ENCODE results near the gene FSTL3. TPM values are rescaled to one million over a fixed set of nuclear protein-coding genes. Genes with fewer than 3 reads are reported as not detected.

FSTL3 gene
- total and polyA plus RNA-seq, 2 of the 13 experiments (the other 11 are each of a cell fraction or from before 2014, with no cell fraction given) = 13.5 to 15.6 TPM

- 0 out of 2 replicates have a peak, but pooled peaks have one; percentile 11 for TF ChIP-seq CREBL2 (CRISPR knock-in tag; IDR thresholded peaks at IDR 0.05; ENCODE audit: borderline replicate concordance)
- TF ChIP-seq ZNF597 (CRISPR knock-in tag; IDR thresholded peaks at IDR 0.05) = no peak
- TF ChIP-seq ZNF17 (CRISPR knock-in tag; IDR thresholded peaks at IDR 0.05) = no peak
- TF ChIP-seq NCOA5 (CRISPR knock-in tag; IDR thresholded peaks at IDR 0.05) = no peak
- TF ChIP-seq ATF6 (CRISPR knock-in tag; conservative IDR thresholded peaks at IDR 0.05) = 0 out of 2 replicates have a peak, but pooled peaks have one; percentile 32
- no peak for TF ChIP-seq ZNF577 (CRISPR knock-in tag; IDR thresholded peaks at IDR 0.05; ENCODE audit: borderline replicate concordance, low read depth)
- no peak for TF ChIP-seq ARID2 (CRISPR knock-in tag; IDR thresholded peaks at IDR 0.05; ENCODE audit: borderline replicate concordance)
- no peak for TF ChIP-seq ZBTB34 (CRISPR knock-in tag; IDR thresholded peaks at IDR 0.05)
- TF ChIP-seq KLF12 (CRISPR knock-in tag; IDR thresholded peaks at IDR 0.05; ENCODE audit: borderline replicate concordance) = peak; percentile 80
- no peak for TF ChIP-seq TRAFD1 (CRISPR knock-in tag; IDR thresholded peaks at IDR 0.05; ENCODE audit: borderline replicate concordance)
- TF ChIP-seq SMAD1 (CRISPR knock-in tag; IDR thresholded peaks at IDR 0.05; ENCODE audit: borderline replicate concordance, low read depth) = no peak
- TF ChIP-seq PRMT3 (CRISPR knock-in tag; IDR thresholded peaks at IDR 0.05; ENCODE audit: borderline replicate concordance, low read depth) = no peak
- peak in 1 of 2 experiments; percentile 81; a peak in 3 of 4 replicates for TF ChIP-seq NR2F1 (CRISPR knock-in tag; IDR thresholded peaks at IDR 0.05)
- 0 out of 2 replicates have a peak, but pooled peaks have one; percentile 23 for TF ChIP-seq KLF11 (CRISPR knock-in tag; IDR thresholded peaks at IDR 0.05)
- no peak for TF ChIP-seq ZNF550 (CRISPR knock-in tag; IDR thresholded peaks at IDR 0.05; ENCODE audit: borderline replicate concordance)
- 0 out of 2 replicates have a peak, but pooled peaks have one; percentile 48 for TF ChIP-seq ZNF619 (CRISPR knock-in tag; IDR thresholded peaks at IDR 0.05)
- no peak for TF ChIP-seq CBX2 (IDR thresholded peaks at IDR 0.05; ENCODE audit: low read depth, low read length)
- TF ChIP-seq CBX2 (CRISPR knock-in tag; IDR thresholded peaks at IDR 0.05; ENCODE audit: low read depth) = no peak
- peak; percentile 68; the same call in 1 of the 2 replicates for TF ChIP-seq ZNF350 (CRISPR knock-in tag; IDR thresholded peaks at IDR 0.05; ENCODE audit: borderline replicate concordance, low read depth)
- TF ChIP-seq IRX3 (CRISPR knock-in tag; IDR thresholded peaks at IDR 0.05; ENCODE audit: borderline replicate concordance, low read depth) = no peak
- TF ChIP-seq BRCA1 (CRISPR knock-in tag; IDR thresholded peaks at IDR 0.05) = 0 out of 2 replicates have a peak, but pooled peaks have one; percentile 69
- no peak for TF ChIP-seq PLRG1 (conservative IDR thresholded peaks at IDR 0.05)
- TF ChIP-seq KAT2B (IDR thresholded peaks at IDR 0.05; ENCODE audit: borderline replicate concordance, low read depth, low read length) = no peak
Measured at GRCh38 chr19:633068-633785, 43.0 kb upstream of the FSTL3 start, which contains the start of gene POLRMT (continued).

All from HepG2 (cell line).